Measurements from ENCODE around the gene MGST3.

The MGST3 gene

GRCh38 chr1:165630629-165631341 is at the start of gene MGST3:
Gene MGST3, plus strand, starts transcription at chr1:165631234. Its CDS starts 18,614 bp downstream, at chr1:165649848.
- in situ Hi-C loops (cut with MboI; ENCODE audit: low sequenced_read_pairs): no loop called here

GRCh38 chr1:165581926-165582325 is 49.1 kb upstream of the MGST3 start:
- in situ Hi-C loops (cut with MboI; ENCODE audit: low sequenced_read_pairs): no loop called here

GRCh38 chr1:165586398-165586797 is 44.6 kb upstream of the MGST3 start:
- in situ Hi-C loops (cut with MboI; ENCODE audit: low sequenced_read_pairs): no loop called here

GRCh38 chr1:165591391-165591790 is 39.6 kb upstream of the MGST3 start:
- in situ Hi-C loops (cut with MboI; ENCODE audit: low sequenced_read_pairs): loop anchor here (5.0 kb wide), 1 partner anchor 199 kb away; no protein-coding TSS in a partner anchor

- in situ Hi-C loops (cut with MboI; ENCODE audit: low sequenced_read_pairs): loop anchor here (5.0 kb wide), 1 partner anchor 201 kb away; no protein-coding TSS in a partner anchor
Observed at GRCh38 chr1:165592945-165593823, 37.9 kb upstream of the MGST3 start.

GRCh38 chr1:165595246-165595938 is 35.6 kb upstream of the MGST3 start:
- in situ Hi-C loops (cut with MboI; ENCODE audit: low sequenced_read_pairs): no loop called here

GRCh38 chr1:165597883-165598675 is 33.0 kb upstream of the MGST3 start:
- in situ Hi-C loops (cut with MboI; ENCODE audit: low sequenced_read_pairs): no loop called here

GRCh38 chr1:165598676-165599059 is 32.4 kb upstream of the MGST3 start:
- in situ Hi-C loops (cut with MboI; ENCODE audit: low sequenced_read_pairs): no loop called here

GRCh38 chr1:165600793-165601192 is 30.2 kb upstream of the MGST3 start:
- in situ Hi-C loops (cut with MboI; ENCODE audit: low sequenced_read_pairs): loop anchor here (25.0 kb wide), 1 partner anchor 312 kb away; no protein-coding TSS in a partner anchor

- in situ Hi-C loops (cut with MboI; ENCODE audit: low sequenced_read_pairs): loop anchor here (25.0 kb wide), 1 partner anchor 308 kb away; no protein-coding TSS in a partner anchor
Observed at GRCh38 chr1:165603810-165604209, 27.2 kb upstream of the MGST3 start.

- in situ Hi-C loops (cut with MboI; ENCODE audit: low sequenced_read_pairs): loop anchor here (25.0 kb wide), 1 partner anchor 307 kb away; no protein-coding TSS in a partner anchor
Observed at GRCh38 chr1:165605246-165605645, 25.8 kb upstream of the MGST3 start.

GRCh38 chr1:165606676-165607075 is 24.4 kb upstream of the MGST3 start:
- in situ Hi-C loops (cut with MboI; ENCODE audit: low sequenced_read_pairs): loop anchor here (25.0 kb wide), 1 partner anchor 306 kb away; no protein-coding TSS in a partner anchor

GRCh38 chr1:165610866-165611265 is 20.2 kb upstream of the MGST3 start:
- in situ Hi-C loops (cut with MboI; ENCODE audit: low sequenced_read_pairs): loop anchor here (25.0 kb wide), 1 partner anchor 301 kb away; no protein-coding TSS in a partner anchor

GRCh38 chr1:165612062-165612461 is 19.0 kb upstream of the MGST3 start:
- in situ Hi-C loops (cut with MboI; ENCODE audit: low sequenced_read_pairs): loop anchor here (25.0 kb wide), 1 partner anchor 300 kb away; no protein-coding TSS in a partner anchor

- in situ Hi-C loops (cut with MboI; ENCODE audit: low sequenced_read_pairs): loop anchor here (25.0 kb wide), 1 partner anchor 296 kb away; no protein-coding TSS in a partner anchor
Observed at GRCh38 chr1:165616054-165616612, 14.9 kb upstream of the MGST3 start.

- in situ Hi-C loops (cut with MboI; ENCODE audit: low sequenced_read_pairs): loop anchor here (25.0 kb wide), 1 partner anchor 295 kb away; no protein-coding TSS in a partner anchor
Observed at GRCh38 chr1:165616987-165617546, 14.0 kb upstream of the MGST3 start.

- in situ Hi-C loops (cut with MboI; ENCODE audit: low sequenced_read_pairs): loop anchor here (25.0 kb wide), 1 partner anchor 293 kb away; no protein-coding TSS in a partner anchor
Observed at GRCh38 chr1:165619647-165620151, 11.3 kb upstream of the MGST3 start.

GRCh38 chr1:165623624-165624023 is 7.4 kb upstream of the MGST3 start:
- in situ Hi-C loops (cut with MboI; ENCODE audit: low sequenced_read_pairs): loop anchor here (25.0 kb wide), 1 partner anchor 289 kb away; no protein-coding TSS in a partner anchor

GRCh38 chr1:165624441-165624840 is 6.6 kb upstream of the MGST3 start:
- in situ Hi-C loops (cut with MboI; ENCODE audit: low sequenced_read_pairs): loop anchor here (25.0 kb wide), 1 partner anchor 288 kb away; no protein-coding TSS in a partner anchor

Data from HL-60/S4 treated with phorbol 12-myristate 13-acetate at 8.2 ng/mL for 4 days and 3 days (cell line).